GM10266 (cell line): ENCODE measurements around the gene HOXC12.

Experiments
- DNase-seq: peaks from one replicate; pipeline ENCODE4 v3.0.0; 2012; ENCODE audit errors: extremely low spot score
- CTCF ChIP-seq: IDR thresholded peaks from 2 replicates; pipeline ENCODE4 v1.5.1; 2012; ENCODE audit warnings: mild to moderate bottlenecking, low read depth; ENCODE audit not compliant: control insufficient read depth, insufficient read depth; ENCODE audit errors: missing control alignments

HOXC12 gene

GRCh38 chr12:53937596-53938325 lies 16.9 kb upstream of the HOXC12 start:
- TF ChIP-seq CTCF: no peak
- no peak for DNase-seq

DNA sequence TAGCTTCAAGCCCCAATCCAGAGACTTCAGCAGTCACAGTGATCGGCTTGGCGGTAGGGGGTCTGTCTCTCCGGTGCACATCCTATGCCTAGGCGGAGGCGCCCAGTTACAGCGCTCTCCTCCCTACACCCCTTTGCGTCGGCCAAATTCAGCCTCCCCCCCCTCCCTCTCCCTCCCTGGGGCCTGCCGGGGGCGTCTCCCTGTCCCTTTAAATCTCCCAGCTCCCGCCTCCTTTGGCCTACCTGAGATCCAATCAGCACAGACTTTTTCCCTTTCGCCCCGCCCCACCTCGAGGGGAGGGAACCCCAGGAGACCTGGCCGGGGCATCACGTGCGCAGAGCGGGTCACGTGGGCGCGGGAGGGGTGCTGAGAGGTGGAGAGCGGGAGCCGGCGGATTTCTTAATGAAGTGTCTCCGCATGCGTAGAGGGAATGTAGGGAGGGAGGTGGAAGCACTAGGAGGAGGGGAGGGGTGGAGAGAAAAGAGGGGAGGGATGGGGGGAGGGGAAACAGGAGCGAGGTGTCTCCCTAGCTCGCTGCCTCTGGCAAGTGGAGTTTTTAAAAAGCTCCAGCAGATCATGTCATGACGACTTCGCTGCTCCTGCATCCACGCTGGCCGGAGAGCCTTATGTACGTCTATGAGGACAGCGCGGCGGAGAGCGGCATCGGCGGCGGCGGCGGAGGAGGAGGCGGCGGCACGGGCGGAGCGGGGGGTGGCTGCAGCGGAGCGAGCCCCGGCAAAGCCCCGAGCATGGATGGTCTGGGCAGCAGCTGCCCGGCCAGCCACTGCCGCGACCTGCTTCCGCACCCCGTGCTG lies 16.2 kb upstream of the HOXC12 start, which contains the start of gene HOXC13:
Gene HOXC13, plus strand, starts transcription at position 506 of the 815 bp plus-strand sequence. Its CDS starts 76 bp downstream, at position 582.
- DNase-seq: no peak
- no peak for TF ChIP-seq CTCF

- DNase-seq: peak; percentile 34
- TF ChIP-seq CTCF: no peak
These were observed 15.3 kb upstream of the HOXC12 start for GRCh38 chr12:53939141-53940108.

DNA sequence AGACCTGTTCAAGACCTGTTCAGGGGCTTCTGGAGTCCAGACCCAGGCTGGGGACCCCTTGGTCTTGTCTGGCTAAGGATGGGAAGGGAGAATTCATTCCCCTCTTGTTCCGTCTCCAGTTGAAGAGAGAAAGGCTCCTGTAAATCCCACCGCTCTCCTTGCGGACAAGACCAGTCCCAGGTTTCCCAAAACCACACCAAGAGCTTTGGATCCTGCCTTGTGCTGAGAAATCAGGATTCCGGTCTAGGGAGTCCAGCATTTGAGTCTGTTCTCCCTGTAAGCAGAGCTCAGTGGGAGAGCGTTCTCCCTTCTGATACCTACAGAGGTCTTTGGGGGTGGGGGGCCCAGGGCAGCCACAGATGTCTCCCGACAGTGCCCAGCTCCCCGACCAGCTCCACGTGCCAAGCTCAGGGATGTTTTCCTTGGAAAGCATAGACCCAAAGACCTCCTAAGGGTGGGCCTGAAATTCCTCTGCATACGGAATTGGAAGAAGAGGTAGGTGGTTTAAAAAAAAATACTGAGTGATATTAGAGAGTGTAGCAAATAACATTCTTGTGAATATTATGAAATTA lies 14.2 kb upstream of the HOXC12 start:
- no peak for TF ChIP-seq CTCF
- no peak for DNase-seq

DNA sequence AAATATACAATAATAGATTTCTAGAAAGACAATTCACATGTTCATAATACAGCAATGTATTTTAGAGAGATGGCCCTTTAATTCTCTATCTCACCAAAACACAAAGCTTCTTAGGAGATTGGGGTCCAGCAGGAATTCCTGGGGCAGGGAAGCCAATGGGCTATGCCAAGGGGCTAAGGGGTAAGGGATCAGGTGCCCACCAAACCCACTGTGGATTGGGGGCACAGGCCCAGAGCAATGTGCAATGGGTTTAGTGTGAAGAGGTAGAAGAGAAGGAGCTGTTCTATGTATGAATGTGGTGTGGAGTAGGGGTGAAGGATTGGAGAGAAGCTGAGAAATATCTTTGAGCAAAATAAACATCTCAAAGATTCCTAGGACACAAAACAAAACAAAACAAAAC lies 13.5 kb upstream of the HOXC12 start:
- no peak for DNase-seq
- TF ChIP-seq CTCF: no peak

DNA sequence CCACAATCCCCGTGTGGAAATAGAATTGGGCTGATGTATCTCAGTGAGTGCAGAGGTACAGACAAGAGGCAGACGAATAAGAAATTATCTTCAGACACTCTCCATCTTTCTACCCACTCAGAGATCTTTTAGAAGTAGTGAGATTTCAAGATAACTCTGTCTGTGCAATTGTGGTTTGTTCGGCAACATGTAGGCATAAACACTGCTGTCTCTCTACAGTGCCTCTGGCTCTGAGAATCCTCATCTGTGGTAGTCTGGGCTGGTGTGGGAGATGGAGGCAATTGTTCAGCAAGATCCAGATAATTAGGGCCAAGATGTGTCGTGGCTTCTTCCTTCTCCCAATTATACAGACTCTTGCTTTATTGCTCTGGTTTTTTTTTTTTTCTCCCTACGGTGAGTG lies 13.0 kb upstream of the HOXC12 start:
- TF ChIP-seq CTCF: no peak
- no peak for DNase-seq
